GF-D8 (cell line): ENCODE data around the gene ADGRL4.
"Not testable (repeated sequence)": the region's sequence is repeated elsewhere in the genome, so short reads cannot be mapped to it uniquely, and the experiment has no call there.

ENCODE experiments used
- DNase-seq: peaks from one replicate; lab custom pipeline; 2025; lab: John Stamatoyannopoulos, UW

The ADGRL4 gene

DNA sequence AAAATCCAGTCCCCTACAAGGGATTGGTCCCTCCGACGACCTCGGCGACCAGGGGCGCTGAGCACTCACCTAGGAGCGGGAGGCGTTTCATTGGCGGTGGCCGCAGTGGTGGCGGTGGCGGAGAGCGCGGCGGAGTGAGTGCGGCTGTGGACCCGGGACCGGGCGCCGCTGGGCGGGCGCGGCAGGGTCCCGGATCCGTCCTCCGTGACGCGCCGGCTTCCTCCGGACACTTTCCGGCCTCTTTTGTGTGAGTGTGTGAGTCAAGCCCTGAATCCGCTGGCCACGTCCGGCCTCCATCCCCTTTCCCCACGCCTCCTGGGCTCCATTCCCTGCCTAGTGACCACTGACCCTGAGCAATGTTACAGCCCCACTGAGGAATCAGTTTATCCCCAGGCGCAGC, at the start of gene ADGRL4:
TSS of gene ADGRL4 (minus strand) at position 167 of the 400 bp plus-strand sequence. CDS start at position 91, 76 bp downstream.
- no peak for DNase-seq

DNA sequence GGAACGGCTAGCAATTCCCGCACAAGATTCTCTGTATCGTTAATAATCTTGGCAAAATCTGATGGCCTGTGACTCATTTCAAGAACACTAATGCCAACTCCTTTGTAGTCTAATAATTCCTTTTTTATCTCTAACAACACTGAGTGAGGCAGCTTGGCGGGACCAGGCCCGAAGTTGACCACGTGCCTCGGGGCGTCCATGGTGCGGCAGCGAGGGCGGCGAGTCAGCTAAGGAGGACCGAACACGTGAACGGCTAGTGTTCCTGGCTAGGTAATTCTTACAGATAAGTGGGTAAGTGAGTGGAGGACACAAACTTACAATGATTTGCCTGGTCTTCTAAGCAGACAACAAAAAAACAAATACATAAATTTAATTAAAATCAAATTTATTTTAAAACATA, 49.3 kb upstream of the ADGRL4 start:
- no peak for DNase-seq

DNA sequence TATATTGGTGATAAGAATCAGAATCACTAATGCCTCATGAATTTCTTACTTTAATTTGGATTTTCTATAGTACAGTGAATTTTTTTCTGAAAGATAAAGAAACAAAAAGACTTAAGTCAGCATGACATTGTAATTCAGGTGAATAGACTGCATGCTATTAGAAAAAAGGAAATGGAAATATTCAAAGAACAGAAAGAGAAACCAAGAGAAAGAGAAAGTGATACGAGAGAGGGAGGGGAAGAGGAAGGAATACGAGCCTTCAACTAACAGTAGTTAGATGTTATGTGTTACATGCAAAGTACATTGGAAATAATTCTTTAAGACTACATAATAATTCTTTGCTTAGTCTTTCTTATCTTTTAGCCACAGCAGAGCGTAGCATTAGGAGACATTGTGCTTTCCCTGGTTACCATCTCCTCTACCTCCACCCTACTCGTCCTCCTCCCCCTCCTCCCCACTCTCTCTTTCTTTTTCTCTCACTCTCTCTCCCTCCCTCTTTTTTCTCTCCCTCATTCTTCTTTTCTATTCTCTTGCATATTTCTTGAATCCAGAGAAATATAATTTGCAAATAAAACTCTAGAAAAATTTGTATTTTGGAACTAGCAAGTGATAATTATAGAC, 46.4 kb upstream of the ADGRL4 start:
- no peak for DNase-seq

DNA sequence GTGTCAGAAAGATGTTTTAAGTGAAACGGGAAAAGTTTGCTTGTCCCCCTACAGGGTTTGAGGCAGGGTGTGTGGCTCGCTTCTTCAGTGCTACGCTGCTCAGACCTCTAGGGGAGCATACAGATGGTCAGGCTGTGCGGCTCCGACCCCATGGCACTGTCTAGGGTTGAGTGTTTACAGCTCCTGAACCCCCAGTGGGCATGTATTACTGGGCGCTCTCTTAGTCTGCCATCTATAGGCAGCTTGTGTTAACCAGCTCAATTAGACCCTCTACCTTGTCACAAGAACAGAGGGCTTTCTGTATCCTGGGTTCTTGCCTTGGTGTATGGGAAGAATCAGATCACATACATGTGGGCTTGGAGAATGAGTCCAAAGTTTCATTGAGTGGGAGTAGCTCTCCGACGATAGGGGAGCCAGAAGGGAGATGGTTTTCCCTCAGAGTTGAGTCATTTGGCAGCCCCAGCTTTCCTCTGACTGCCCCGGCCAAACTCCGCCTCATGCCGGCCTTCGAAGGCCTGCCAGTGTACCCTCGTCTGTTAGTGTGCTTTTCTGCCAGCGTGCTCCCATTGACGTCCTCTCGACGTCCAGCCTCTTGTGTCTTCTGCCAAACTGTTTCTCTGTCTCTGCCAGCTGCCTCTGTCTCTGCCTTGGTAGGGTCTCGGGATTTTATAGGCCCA, 38.6 kb upstream of the ADGRL4 start:
- no peak for DNase-seq

DNA sequence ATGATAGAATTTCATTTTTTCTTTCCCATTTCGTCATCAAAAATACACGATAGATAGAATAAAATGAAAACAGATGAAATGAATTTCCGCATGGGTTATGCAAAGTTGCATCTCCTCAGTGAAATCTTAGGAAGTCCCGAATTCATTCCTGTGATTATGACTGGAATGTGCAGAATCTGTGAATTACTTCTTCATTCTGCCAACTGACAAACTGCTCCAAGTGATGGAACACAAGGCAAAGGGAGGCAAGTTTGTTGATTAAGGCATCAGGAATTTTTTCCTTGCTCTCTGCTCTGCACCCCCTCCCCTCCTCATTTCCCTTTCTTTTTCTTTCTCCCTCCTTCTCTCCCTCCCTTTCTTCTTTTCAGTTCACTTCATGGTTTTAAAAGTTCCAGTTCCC, 37.0 kb upstream of the ADGRL4 start:
- no peak for DNase-seq

DNA sequence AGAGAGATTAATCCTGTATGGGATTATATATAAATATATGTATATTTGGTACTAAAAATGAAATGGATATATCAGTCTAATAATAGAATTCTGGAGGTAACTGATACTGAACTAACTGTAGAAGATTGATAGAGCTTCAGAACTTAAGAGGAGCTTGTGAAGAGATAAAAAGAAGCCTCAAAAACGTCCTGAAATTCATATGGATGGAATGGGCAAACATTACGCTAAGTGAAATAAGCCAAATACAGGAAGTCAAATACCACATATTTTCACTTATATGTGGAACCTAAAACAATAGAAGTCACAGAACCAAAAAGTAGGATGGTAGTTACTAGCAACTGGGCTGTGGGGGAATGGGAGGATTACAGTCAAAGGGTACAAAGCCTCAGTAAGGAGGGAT, 36.0 kb upstream of the ADGRL4 start:
- no peak for DNase-seq

DNA sequence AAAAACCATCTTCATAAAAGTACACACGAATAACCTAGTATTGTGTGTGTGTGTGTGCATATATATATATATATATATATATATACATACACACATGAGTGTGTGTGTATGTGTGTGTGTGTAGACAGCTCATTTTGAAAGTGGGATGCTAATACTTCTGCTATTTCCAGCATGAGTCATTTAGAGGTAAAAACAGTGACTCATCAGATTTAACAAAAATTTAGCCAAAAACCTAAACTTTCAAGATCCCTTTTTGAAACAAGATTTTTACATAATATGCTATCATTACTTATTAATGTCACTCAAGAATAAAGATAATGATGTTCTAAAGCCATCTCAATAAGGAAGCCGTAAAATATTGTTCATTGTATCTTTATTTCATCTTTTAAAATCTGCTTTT, 35.6 kb upstream of the ADGRL4 start:
- no peak for DNase-seq

DNA sequence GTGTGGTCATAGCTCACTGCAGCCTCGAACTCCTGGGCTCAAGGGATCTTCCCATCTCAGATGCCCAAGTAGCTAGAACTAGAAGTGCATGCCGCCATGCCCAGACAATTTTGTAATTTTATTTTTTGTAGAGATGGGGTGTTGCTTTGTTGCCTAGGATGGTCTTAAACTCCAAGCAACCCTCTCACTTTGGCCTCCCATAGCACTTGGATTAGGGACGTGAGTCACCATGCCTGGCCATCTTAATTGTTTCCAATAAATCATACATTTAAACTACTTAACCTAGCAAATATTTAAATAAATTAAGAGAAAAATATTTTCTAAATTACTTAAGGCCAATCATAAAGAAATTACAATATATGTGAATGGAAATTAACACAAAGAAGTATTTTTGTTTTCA, 35.1 kb upstream of the ADGRL4 start:
- no peak for DNase-seq

DNA sequence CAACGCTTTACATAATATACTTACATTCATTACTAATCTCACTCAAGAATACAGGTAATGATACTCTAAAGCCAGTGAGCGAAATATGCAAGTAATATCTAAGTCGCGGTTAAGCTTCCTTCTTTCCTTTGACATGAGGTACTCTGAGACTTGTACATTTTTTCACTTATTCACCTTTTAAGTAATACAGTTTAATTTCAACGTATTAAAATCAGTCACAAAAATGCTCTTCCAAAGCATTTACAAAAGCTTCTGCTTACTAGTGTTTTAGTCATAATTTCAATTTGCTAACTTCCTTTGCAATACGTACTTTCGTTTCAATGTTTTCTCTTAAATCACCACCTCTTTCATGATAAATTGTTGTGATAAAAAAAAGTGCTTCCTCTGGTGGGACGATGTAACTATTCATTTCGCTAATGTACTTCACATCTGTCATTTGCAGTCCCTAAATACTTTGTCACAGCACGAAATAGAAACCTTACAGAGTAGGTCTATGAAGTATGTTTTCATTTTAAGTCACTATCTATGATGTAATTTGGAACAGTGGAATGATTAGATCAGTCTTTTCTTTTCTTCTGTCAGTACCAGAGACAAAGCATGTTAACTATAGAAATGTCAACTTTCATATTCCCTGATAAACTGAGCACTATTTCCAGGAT, 34.0 kb upstream of the ADGRL4 start:
- no peak for DNase-seq

DNA sequence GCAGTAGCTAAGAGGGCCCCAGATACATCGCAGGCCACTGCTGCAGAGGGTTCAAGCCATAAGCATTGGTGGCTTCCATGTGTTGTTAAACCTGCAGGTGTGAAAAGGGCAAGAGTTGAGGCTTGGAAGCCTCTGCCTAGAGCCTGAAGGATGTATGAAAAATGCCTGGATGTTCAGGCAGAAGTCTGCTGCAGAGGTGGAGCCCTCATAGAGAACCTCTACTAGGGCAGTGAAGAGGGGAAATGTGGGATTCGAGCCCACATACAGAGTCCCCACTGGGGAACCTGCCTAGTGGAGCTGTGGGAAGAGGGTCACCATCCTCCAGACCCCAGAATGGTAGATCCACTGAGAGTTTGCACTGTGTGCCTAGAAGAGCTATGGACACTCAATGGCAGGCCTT, 30.6 kb upstream of the ADGRL4 start:
- DNase-seq = no peak

DNA sequence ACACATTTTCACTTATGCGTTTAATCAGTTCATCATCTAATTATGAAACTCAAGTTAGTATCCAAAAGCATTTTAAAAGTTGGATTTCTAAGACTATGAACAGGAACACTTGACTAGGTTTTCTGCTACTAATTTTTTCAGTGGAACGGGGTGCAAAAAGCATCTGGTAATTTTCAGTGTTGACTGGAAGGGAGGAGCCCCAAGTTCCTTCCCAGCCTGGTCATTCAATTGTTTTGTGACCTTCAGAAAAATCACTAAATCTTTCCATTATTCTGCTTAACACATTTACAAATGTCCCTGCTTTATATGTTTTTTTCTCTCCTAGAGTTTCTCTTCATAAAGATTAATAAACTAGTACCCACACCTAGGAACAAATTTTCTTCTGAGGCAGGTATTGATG, 6.0 kb upstream of the ADGRL4 start:
- no peak for DNase-seq

DNA sequence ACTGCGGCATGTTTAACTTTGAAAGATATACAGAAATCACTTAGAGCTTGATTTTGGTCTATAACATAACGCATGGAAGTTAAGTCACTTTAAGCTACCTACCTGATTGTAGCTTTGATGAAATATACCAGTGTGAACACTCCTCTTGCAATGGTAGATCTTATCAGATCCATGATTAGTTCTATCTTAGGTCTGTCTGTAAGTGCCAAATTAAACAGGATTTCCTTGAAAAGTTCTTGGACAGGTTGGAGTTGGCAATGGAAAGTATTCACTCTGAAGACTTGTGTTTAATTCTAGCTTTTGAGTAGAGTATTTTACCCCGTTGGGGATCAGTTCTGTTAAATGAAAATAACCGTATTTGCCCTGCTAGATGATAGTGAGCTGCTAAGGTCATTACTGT, 4.1 kb upstream of the ADGRL4 start:
- DNase-seq = no peak

DNA sequence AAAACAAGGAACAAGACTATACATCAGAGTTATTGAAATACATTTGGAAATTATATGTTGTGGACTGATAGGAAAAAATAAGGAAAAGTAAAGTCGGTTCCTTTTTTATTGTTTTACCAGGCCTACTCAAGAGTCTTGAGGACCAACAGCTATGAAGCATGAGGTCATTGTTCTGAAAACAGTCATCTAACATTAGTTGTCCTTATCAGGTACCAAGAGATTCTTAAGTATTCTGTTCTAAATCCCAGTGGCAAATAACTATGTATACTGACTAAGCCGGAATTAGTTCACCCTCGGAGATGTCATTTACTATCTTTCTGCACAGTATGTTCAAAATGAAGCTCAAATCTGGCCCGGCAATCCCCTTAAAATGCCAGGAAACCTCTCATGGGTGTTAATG, 585 bp downstream of the ADGRL4 start:
- DNase-seq = no peak

DNA sequence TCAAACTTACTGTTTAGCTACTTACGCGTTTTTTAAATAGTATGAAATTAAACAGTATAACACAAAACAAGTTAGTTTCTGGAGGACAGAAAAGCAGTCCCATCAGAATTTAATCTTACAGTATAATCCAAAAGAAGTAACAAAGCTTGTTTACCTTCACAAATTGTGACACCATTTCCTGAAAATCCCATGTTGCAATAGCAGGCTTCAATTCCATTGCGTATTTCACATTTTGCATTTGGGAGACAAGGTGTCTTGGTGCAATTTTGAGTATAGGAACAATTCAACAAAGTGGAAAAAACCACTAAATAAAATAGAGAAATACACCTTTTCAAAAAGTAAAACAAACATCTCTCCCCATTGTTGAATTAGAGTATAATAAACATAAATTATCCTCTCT, 1.6 kb downstream of the ADGRL4 start:
- no peak for DNase-seq

DNA sequence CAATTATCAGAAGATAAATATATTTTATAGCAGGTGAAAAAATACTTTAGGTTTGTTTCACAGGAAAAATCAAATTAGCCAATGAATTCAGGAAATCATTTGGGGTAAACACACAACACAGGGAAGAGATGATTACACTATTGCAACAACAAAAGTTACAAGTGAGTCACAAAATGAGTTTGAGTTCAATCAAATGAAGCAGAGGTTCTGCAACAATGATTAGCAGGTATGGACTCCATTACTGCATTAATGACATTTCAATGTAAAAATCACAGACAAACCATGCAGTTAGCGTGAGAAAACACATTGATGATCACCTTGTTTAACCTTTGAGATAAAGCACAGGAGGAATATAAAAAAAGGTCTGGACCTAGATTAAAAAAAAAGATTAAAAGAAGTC, 9.7 kb downstream of the ADGRL4 start:
- DNase-seq = no peak

DNA sequence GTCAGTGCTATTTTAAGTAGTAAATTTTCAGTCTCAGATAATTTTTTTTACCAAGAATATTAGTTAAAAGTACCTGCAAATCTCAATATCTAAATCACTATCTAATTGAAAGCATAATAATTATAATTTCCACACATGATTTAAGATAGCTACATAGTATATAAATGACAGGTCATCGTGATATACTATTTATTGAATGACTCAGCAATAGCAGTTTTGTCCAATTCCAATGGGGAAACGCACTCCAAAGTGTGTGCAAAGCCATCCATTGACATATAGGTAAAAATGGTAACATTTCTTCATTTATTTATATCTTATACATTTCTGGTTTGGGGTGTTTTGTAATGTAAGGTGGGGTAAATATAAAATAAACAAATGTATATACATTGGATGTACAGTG, 19.5 kb downstream of the ADGRL4 start:
- no peak for DNase-seq

DNA sequence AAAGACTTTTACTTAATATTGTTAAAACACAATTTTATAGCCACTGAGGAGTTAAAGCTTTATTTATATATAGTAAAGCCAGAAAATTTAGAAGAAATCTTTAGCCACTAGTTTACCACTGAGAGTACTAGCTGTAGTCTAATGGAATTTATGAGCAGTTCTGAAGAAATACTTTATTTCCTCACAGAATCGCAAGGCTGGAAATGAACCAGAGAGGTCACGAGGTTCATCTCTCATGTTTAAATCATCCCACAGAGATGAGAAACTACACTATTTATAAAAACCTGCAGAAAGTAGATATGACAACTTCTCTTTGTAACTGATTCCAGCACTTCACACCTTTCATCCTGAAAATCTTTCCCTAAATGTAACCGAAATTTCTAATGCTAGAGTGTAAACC, 26.0 kb downstream of the ADGRL4 start:
- DNase-seq = no peak

DNA sequence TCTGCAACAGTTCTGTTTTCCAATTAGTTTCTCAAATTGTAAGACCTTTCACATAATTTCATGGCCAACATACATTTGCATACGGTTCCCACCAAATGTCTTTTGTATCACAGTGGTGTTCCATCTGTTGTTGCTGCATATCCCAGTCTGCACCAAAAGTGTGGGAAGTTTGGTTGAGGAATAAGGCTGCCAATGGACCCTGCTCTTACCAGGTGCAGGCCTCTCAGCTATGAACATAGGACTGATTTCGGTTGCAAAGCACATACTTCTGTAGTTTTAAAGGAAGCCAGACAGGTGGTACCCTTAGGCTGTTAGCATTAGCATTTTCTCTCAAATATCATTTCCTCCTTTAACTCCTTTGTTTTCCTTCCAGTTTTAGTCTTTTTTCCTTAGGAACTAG, 33.8 kb downstream of the ADGRL4 start:
- DNase-seq = no peak

DNA sequence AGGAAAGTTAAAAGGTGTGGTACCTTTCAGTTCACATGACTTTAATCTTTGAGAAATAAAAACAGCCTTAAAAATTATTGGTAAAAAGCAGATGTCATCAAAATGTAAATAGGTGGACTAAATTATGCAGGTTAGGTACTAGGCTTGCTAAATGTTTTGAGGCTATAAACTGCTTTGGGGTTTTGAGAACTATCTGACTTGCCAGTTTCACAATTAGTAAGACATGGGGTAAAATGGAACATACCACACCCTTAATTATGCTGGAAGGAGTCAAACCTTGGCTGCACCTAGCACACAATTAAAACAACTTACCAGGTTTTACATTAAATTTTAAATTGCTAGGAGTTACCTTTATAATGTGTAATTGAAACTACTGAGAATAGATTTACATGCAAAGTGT, 39.4 kb downstream of the ADGRL4 start:
- not testable (repeated sequence) for DNase-seq

DNA sequence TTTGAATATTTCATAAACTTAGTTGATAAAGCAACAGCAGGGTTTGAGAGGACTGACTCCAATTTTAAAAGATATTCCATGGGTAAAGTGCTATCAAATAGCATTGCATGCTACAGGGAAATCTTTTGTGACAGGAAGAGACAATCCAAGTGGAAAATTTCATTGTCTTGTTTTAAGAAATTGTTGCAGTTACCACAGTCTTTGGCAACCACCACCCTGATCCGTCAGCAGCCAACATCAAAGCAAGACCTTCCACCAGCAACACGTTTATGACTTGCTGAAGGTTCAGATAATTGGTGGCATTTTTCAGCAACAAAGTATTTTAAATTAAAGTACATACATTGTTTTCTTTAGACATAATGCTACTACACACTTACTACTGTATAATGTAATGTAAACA, 47.8 kb downstream of the ADGRL4 start:
- DNase-seq = no peak

DNA sequence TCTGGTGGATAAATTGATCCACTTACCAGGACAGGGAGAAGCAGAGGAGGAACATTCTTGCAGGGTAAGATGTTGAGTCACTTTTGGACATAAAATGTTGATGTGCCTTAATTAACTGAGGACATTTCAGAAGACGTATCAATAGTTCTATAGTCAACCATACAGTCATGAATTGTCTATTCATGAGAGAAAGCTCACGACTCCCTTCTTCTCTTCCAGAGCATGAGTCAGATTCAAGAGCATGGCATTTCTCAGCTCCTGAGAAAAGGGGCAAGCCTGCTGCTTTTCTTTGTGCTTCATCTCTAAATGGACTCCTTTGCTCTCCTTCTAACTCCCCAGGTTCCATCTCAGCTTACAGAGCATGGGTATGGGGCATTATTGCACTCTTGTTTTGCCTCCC, 55.7 kb downstream of the ADGRL4 start:
- no peak for DNase-seq

DNA sequence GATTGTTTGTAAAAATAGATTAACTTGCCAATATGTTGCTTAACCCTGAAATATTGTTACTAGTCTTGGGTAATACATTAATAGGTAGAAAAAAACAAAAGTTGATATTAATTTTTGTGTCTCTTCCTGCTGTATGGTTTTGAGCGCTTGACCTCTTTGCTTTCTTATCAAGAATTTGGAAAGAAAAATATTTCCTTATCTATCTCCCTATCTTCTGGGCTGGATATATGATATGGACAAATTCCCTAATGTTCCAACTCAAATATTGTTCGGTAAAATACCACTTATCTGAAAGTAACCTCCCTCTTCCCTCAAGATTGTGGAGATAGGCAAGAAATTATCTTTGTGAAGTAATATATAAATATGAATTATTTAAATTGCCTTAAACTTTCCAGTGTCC, 57.3 kb downstream of the ADGRL4 start:
- no peak for DNase-seq

DNA sequence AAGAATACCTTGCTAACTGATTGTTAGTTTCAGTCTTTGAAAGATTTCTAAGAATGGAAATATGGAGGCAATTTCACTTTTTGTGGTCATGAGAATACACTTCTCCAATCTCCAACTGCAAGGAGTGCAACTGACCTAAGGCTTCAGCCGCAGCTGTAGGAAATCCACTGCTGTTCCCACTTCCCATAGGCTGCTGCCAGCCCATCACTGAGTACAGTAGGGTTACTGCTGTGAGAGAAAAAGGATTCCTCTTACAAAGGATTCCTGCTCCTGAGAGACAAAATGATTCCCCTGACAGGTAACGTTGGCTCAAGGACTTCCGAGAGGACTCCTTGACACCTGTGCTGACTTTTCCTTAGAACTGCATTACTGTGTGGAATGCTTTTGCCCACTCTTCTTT, 87.4 kb downstream of the ADGRL4 start:
- DNase-seq = no peak

DNA sequence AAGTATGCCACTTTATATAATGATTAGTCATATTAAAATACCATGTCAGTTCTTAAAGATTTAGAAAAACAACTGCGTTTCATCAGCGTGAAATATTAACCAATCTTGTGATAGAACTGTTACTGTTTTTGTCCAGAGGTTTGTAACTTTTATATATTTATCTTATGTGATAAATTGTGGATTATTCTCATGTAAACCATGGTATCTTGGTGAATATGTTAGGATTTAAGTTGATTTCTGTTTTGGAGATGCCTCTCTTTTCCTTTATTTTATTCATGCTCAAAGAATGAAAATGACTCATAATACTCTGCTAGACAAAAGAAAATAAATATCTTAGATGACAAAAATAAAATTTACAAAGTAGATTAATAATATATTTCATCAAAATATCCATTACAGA, 88.4 kb downstream of the ADGRL4 start:
- no peak for DNase-seq
